ENCODE results near the gene ARF6.
A peak's percentile ranks its signal among the peaks of the same experiment; 100 is the strongest.

Gene ARF6

DNA sequence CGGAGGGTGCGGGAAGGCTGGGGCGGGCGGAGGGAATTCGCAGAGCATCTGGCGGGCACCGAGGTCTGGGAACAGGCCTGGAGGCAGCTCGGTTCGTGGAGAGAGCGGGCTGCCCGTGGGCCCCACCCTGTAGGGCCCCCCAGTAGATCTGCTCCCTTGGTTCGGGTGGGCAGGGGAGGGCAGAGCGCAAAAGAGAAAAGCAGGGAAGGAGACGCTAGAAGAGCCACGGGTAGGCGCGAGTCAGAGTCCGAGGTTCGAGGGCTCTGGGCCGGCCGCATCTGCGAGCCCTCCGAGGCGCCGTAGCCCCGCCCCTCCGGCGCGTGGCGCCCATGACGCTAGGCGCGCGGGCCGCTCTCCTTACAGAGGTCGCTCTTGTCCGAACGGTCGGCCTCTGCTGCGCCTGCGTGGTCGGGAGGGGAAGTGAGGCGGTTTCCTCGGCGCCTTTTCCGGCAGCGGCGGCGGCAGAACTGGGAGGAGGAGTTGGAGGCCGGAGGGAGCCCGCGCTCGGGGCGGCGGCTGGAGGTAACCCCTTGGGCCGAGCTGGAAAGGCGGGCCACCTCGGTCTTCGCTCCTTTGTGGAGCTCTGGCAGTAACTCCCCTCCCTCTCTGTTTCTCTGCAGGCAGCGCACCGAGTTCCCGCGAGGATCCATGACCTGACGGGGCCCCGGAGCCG, at the start of gene ARF6:
Gene ARF6, plus strand, starts transcription at position 447 of the 673 bp plus-strand sequence. CDS start 655 bp downstream, outside the sequence.
- H3K27ac ChIP-seq: peak within 1 kb of the TSS; percentile 99
- TF ChIP-seq, protein P1, sequence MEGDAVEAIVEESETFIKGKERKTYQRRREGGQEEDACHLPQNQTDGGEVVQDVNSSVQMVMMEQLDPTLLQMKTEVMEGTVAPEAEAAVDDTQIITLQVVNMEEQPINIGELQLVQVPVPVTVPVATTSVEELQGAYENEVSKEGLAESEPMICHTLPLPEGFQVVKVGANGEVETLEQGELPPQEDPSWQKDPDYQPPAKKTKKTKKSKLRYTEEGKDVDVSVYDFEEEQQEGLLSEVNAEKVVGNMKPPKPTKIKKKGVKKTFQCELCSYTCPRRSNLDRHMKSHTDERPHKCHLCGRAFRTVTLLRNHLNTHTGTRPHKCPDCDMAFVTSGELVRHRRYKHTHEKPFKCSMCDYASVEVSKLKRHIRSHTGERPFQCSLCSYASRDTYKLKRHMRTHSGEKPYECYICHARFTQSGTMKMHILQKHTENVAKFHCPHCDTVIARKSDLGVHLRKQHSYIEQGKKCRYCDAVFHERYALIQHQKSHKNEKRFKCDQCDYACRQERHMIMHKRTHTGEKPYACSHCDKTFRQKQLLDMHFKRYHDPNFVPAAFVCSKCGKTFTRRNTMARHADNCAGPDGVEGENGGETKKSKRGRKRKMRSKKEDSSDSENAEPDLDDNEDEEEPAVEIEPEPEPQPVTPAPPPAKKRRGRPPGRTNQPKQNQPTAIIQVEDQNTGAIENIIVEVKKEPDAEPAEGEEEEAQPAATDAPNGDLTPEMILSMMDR (conservative IDR thresholded peaks at IDR 0.05): no peak; the same call in 1 of the 2 replicates

DNA sequence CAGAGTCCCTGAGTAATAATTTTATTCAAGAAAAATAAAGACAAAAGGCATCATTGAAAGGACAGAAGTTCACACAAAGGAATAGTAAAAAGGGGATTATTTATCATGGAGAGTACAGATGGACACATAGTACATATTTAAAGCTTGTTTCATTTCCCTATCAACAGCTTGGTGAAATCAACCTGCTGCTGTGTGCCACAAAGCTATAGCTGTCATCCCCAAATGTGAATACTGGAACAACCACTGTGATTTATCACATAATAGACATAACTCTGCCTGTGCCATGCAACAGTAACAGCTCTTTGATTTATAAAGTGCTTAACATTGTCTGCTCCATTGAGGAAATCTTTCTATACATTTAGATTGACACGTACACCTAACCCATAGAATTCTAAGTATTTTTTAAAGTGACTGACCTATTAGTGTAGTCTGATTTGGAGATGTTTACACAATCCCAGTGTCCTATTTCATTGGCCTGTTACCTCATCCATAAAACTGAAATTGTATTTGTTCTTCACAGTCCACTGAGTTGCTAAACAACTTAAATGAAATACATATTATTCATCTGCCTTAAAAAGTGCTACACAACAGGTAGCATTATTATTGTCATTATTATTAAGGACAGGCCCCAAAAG, 43.6 kb upstream of the ARF6 start:
- TF ChIP-seq, protein P1 (conservative IDR thresholded peaks at IDR 0.05): no peak
- peak overlapping the region; percentile 91 for H3K27ac ChIP-seq

DNA sequence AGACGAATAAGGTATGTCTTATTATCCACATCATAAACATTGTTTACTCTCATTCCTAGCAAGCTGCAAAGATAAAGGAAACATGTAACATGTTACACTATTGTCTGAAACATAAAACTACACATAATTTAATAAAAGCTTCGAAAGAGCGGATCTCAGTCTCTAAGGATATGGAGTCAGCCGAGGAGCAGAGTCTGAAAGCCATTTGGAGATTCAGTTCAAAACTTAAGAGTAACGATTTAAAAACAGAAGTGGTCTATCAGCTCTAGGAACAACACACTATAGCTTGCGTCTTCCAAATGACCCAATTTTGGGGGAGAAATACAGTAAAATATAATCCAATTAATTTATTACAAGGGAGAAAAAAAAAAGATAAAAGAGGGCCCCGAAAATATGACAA, 41.1 kb upstream of the ARF6 start:
- H3K27ac ChIP-seq: peak overlapping the region; percentile 91
- TF ChIP-seq, protein P1 (conservative IDR thresholded peaks at IDR 0.05): no peak

DNA sequence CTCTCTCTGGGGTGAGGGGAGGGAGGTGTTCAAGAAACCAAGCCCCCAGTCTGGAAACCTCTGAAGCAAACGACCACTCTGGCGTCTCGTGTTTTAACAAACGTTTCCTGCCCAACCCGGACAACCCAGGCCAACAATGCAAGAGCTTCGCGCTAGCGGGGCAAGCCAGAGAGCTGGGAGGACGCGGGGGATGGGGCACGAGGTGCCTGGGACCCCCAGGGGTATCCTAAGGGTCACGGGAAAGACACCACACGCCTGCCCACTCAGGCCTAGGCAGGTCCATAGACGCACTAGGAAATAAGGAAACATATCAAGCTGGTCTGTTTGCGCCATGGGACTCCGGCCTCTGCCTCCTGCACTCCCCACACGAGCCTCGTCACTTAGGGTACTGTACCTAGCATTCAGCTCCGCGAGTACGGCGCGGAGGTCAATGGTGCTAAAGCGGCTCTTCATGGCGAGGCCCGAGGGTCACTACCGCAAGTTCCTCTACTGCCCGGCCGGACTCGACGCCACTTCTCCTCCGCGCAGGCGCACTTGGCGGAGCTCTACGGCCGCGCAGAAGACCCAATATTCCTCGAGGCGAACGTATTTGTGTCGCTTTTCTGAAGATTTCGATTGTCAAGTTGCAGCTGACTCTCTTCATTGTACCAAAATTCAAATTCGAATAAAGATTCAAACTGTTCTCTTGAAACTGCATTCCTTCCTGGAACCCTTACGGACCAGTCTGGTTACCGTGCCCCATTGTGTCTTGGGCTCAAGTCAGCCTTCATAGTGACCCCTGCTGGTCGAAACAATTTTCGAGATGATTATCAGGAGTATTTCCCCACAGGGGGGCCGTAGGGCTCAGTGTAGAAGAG, 40.4 kb upstream of the ARF6 start, which contains the start of gene NEMF:
Gene NEMF, minus strand, starts transcription at position 488 of the 857 bp plus-strand sequence. Its CDS starts 35 bp downstream, at position 453.
- TF ChIP-seq, protein P1 (conservative IDR thresholded peaks at IDR 0.05): peak; percentile 86
- peak within 1 kb of the TSS; percentile 91 for H3K27ac ChIP-seq

DNA sequence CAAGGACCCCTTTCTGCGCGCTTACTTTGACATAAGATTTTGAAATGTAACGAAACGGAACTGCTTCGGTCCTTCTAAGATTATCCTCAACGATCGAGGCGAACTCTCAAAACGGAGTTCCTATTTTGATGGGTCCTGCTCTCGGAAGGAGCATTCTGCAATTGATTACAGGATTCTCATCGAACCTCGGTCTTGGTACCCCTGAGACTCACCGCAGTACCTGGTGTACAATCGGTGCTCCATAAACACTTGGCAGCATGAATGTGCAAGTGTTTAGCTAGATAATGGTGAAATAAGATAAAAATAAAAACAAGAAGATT, 39.8 kb upstream of the ARF6 start:
- TF ChIP-seq, protein P1 (conservative IDR thresholded peaks at IDR 0.05): peak; percentile 2; the same call in 1 of the 2 replicates
- peak overlapping the region; percentile 91 for H3K27ac ChIP-seq

DNA sequence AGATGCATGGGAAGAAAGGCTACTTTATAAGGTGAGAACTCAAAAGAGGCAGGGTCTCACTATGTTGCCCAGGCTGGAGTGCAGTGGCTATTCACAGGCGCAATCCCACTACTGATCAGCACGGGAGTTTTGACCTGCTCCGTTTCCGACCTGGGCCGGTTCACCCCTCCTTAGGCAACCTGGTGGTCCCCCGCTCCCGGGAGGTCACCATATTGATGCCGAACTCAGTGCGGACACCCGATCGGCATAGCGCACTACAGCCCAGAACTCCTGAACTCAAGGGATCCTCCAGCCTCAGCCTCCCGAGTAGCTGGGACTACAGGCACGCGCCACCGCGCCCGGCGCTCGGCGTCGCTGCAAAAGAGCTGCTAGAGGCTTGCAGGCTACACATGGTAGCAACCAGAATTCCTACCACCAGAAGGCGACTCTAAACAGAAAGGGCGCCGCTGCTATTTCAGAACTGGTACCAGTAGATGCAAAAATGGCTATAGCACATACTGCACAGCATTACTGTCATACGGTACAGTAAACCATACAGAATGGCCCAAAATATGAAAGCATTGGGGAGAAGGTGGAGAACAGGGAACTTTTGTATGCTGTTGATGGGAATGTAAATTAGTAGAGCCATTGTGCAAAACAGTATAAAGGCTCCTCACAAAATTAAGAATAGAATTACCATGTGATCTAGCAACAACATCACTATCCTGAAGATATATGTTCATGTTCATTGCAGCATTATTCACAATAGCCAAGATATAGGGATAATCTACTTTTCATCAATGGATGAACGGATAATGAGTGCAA, 39.1 kb upstream of the ARF6 start:
- TF ChIP-seq, protein P1 (conservative IDR thresholded peaks at IDR 0.05): no peak; the same call in 1 of the 2 replicates
- peak overlapping the region; percentile 91 for H3K27ac ChIP-seq

All from VCaP (cell line).